SJSA1 (cell line): ENCODE measurements around the gene GRID1. TPM values are rescaled to one million over a fixed set of nuclear protein-coding genes. Genes with fewer than 3 reads are reported as not detected.
"Not testable (repeated sequence)": the region's sequence is repeated elsewhere in the genome, so short reads cannot be mapped to it uniquely, and the experiment has no call there.

Experiments
- DNase-seq, 2 experiments: peaks; one replicate each; pipeline ENCODE4 v3.0.0-alpha.2; 2015 to 2020; ENCODE audit warnings: low spot score in 2 of 2, low read depth in 1 of 2
- H3K27ac ChIP-seq: fragments of 250-450 bp; sonication (Bioruptor Pico); 2 replicates; pipeline ENCODE4 v1.5.1; 2020; ENCODE audit warnings: mild to moderate bottlenecking, moderate library complexity
- H3K27me3 ChIP-seq: fragments of 250-450 bp; sonication (Bioruptor Pico); replicated peaks from 2 replicates; pipeline ENCODE4 v1.5.1; 2020; ENCODE audit warnings: mild to moderate bottlenecking, moderate library complexity
- H3K36me3 ChIP-seq: fragments of 250-450 bp; sonication (Bioruptor Pico); 2 replicates; pipeline ENCODE4 v1.5.1; 2020; ENCODE audit warnings: mild to moderate bottlenecking
- H3K4me1 ChIP-seq: fragments of 250-450 bp; sonication (Bioruptor Pico); replicated peaks from 2 replicates; pipeline ENCODE4 v1.6.1; 2021; ENCODE audit warnings: mild to moderate bottlenecking
- H3K4me3 ChIP-seq: fragments of 250-450 bp; sonication (Bioruptor Pico); 2 replicates; pipeline ENCODE4 v1.5.1; 2020; ENCODE audit warnings: mild to moderate bottlenecking
- H3K9me3 ChIP-seq: fragments of 250-450 bp; sonication (Bioruptor Pico); replicated peaks from 2 replicates; pipeline ENCODE4 v1.5.1; 2020; ENCODE audit warnings: mild to moderate bottlenecking
- total RNA-seq: library from RNA; depleted of rRNA; stranded (reverse); fragments of >200 nt; shearing (Covaris generic); gene quantifications from 2 replicates; pipeline ENCODE4 v1.2.3, GENCODE V29; 2014

Gene GRID1
- total RNA-seq, 1 experiment from 2014 or later = 0.05 TPM

DNA sequence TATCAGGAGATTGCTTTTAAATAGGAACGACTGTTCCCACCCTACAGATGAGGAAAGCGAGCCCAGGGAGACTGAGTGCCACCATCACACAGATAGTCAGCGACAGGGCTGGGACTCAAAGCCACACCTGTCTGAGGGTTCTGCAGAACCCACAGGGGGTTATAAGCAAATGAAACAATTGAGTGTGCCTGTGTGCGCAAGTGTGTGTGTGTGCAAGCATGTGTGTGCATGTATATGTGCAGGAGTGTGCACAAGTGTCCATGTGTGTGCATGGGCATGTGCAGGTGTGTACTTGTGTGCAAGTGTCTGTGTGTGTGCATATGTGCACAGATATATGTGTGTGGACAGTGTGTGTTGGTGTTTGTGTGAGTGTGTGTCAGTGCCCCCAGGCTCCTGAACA is 280.2 kb downstream of the GRID1 start:
- Histone ChIP-seq H3K4me3 (no peak overlapping the region), H3K9me3 (no peaks in the 10 kb centered on the region), H3K4me1 (no peaks in the 10 kb centered on the region), H3K36me3 (no peaks in the 10 kb centered on the region), H3K27me3 (no peaks in the 10 kb centered on the region; the same call in 1 of the 2 replicates), H3K27ac (no peak overlapping the region)
- DNase-seq = peak in 1 of 2 experiments; percentile 22

DNA sequence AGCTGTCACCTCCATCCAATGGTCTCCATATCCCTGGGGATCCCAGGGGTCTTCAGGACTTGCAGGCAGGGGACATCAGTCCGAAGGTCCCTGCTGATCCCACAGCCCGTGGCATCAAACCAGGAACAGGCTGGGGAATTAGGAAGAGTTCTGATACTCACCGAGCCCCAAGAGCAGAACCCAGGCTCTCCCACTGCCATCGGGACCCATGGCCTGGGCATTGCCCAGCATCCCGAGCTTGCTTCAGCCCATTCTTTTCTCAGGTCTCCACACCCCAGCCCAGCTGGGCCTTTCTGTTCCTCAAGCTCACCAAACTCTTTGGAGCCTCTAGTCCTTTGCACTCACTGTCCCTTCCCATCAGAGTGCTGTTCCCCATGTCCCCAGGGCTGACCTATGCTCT is 280.9 kb downstream of the GRID1 start:
- Histone ChIP-seq H3K9me3 (no peaks in the 10 kb centered on the region), H3K27me3 (no peaks in the 10 kb centered on the region; the same call in 1 of the 2 replicates), H3K4me1 (no peaks in the 10 kb centered on the region), H3K27ac (no peak overlapping the region), H3K4me3 (no peak overlapping the region), H3K36me3 (no peaks in the 10 kb centered on the region)
- DNase-seq = no peak

- Histone ChIP-seq H3K4me1 (no peaks in the 10 kb centered on the region), H3K4me3 (no peak overlapping the region), H3K27ac (no peak overlapping the region), H3K27me3 (no peaks in the 10 kb centered on the region; the same call in 1 of the 2 replicates), H3K9me3 (no peaks in the 10 kb centered on the region), H3K36me3 (no peaks in the 10 kb centered on the region)
- DNase-seq = no peak
Observed at GRCh38 chr10:86085136-86085535, 281.5 kb downstream of the GRID1 start.

GRCh38 chr10:86084585-86084984 is 282.0 kb downstream of the GRID1 start:
- no peaks in the 10 kb centered on the region for H3K9me3 ChIP-seq
- no peak overlapping the region for H3K4me3 ChIP-seq
- no peak for DNase-seq
- no peaks in the 10 kb centered on the region for H3K36me3 ChIP-seq
- H3K27ac ChIP-seq = no peak overlapping the region
- no peaks in the 10 kb centered on the region; the same call in 1 of the 2 replicates for H3K27me3 ChIP-seq
- H3K4me1 ChIP-seq = no peaks in the 10 kb centered on the region

DNA sequence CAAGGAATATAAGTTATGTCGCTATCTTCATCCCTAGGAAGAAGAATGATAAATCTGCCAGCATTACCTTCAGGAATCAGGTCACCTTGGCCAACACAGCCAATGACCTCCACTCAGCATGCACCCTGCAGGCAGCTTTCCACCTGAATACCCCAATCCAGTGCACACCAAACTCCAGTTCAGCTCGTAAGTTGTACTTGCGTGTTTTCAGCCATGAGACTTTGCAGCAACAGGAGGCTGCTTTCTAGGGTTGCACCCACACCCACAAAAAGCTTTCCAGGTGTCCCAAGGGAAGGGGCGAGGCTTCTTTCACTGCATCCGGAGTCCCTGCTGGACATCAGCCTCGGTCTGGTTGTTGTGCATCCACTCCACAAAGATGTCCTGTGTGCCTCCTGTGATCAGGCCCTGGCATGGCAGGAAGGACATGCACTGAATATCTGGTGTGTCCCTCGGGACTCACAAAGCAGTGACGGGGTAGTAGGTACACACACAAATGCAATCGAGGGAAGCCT is 282.9 kb downstream of the GRID1 start:
- no peak overlapping the region for H3K27ac ChIP-seq
- H3K27me3 ChIP-seq = no peaks in the 10 kb centered on the region; the same call in 1 of the 2 replicates
- no peaks in the 10 kb centered on the region for H3K9me3 ChIP-seq
- DNase-seq = peak in 1 of 2 experiments; percentile 21
- H3K4me1 ChIP-seq = no peaks in the 10 kb centered on the region
- H3K4me3 ChIP-seq = no peak overlapping the region
- H3K36me3 ChIP-seq = no peaks in the 10 kb centered on the region

DNA sequence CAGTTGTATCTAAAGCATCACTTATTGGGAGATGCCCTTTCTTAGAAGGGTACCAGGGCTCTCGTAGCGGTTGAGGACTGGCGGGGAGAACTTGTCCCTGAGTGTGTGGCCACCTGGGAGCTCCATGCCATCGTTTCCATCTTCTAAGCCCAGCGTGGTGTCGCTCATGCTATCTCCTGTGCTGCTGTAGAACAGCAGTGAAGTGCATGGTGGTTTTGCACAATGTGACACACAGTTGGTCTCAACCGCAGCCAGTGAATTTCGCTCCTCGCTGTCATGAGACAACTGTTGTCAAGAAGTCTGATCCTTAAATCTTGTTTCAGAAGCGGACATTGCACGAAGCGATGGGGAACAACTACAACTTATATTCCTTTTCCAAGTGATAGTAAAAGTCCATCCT is 283.4 kb downstream of the GRID1 start:
- DNase-seq = no peak
- Histone ChIP-seq H3K4me3 (no peak overlapping the region), H3K9me3 (no peaks in the 10 kb centered on the region), H3K27me3 (no peaks in the 10 kb centered on the region; the same call in 1 of the 2 replicates), H3K36me3 (no peaks in the 10 kb centered on the region), H3K27ac (no peak overlapping the region), H3K4me1 (no peaks in the 10 kb centered on the region)

GRCh38 chr10:86082556-86082955 is 284.0 kb downstream of the GRID1 start:
- no peaks in the 10 kb centered on the region for H3K9me3 ChIP-seq
- no peak overlapping the region for H3K27ac ChIP-seq
- H3K4me3 ChIP-seq = no peak overlapping the region
- no peak for DNase-seq
- H3K36me3 ChIP-seq = no peaks in the 10 kb centered on the region
- no peaks in the 10 kb centered on the region; the same call in 1 of the 2 replicates for H3K27me3 ChIP-seq
- no peaks in the 10 kb centered on the region for H3K4me1 ChIP-seq

DNA sequence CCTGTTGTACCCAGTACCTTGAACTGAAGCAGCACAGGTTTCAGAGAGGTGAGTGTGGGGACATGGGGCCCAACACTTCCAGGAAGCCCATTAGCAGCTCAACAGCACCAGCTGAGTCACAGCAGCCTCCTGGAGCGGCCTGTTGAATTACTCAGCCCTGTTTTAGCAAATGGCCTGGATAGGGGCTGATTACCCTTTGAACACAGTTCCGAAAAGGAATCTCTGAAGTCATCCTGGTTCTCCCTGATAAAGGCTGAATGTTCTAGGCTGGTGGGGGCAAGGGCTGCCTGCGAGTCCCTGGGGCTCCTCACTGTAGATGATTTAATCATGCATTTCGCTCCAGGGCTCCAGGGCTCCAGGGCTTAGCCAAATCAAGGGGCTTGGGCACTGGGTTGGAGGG is 287.5 kb downstream of the GRID1 start:
- no peaks in the 10 kb centered on the region for H3K9me3 ChIP-seq
- H3K36me3 ChIP-seq = no peaks in the 10 kb centered on the region
- no peaks in the 10 kb centered on the region for H3K4me1 ChIP-seq
- DNase-seq = peak in 1 of 2 experiments; percentile 28
- H3K27me3 ChIP-seq = no peaks in the 10 kb centered on the region
- no peak overlapping the region for H3K4me3 ChIP-seq
- no peak overlapping the region for H3K27ac ChIP-seq

GRCh38 chr10:86078639-86079035 is 288.0 kb downstream of the GRID1 start:
- Histone ChIP-seq H3K27me3 (no peaks in the 10 kb centered on the region), H3K36me3 (no peaks in the 10 kb centered on the region), H3K4me3 (no peak overlapping the region), H3K4me1 (no peaks in the 10 kb centered on the region), H3K9me3 (no peaks in the 10 kb centered on the region), H3K27ac (no peak overlapping the region)
- peak in 1 of 2 experiments; percentile 25 for DNase-seq

- DNase-seq = peak in 1 of 2 experiments; percentile 23
- Histone ChIP-seq H3K9me3 (no peaks in the 10 kb centered on the region), H3K4me1 (no peaks in the 10 kb centered on the region), H3K36me3 (no peaks in the 10 kb centered on the region), H3K4me3 (no peak overlapping the region), H3K27me3 (no peaks in the 10 kb centered on the region), H3K27ac (no peak overlapping the region)
Observed at GRCh38 chr10:86077871-86078638, 288.5 kb downstream of the GRID1 start.

DNA sequence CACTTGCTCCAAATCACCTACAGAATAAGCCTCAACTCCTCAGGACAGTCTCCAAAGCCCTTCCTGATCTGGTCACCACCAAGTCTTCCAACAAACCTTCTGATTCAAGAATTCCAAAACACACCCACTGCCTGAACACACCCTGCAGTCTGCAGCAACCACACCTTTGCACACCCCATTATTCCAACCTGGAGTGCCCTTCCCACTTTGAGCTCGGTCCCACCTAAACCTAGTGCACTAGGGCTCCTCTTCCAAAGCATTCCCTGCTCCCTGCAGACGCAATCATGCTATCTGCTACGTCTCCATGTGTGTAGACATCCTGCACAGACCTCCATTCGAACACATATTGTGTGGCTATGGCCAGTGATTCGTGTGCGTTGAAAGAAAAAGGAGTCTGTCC is 289.3 kb downstream of the GRID1 start:
- no peaks in the 10 kb centered on the region for H3K36me3 ChIP-seq
- H3K4me3 ChIP-seq = no peak overlapping the region
- no peaks in the 10 kb centered on the region for H3K4me1 ChIP-seq
- no peak for DNase-seq
- no peaks in the 10 kb centered on the region for H3K27me3 ChIP-seq
- no peaks in the 10 kb centered on the region for H3K9me3 ChIP-seq
- no peak overlapping the region for H3K27ac ChIP-seq

DNA sequence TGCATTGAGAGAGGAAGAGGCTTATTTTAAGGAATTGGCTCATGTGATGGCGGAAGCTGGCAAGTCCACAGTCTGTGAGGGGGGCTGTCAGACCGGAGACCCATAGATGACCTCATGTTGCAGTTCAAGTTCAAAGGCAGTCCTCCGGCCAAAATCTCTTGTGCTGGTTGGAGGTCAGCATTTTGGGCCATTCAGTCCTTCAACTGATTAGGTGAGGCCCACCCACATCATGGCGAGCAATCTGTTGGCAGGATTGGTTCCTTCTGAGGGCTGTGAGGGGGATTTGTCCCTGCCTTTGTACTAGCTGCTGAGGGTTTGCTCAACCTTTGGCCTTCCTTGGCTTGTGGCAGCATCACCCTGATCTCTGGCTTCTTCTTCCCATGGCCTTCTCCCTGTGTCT is 290.1 kb downstream of the GRID1 start:
- DNase-seq = peak in 1 of 2 experiments; percentile 25
- H3K27ac ChIP-seq, H3K4me1 ChIP-seq, H3K36me3 ChIP-seq, H3K9me3 ChIP-seq, H3K4me3 ChIP-seq, H3K27me3 ChIP-seq: not testable (repeated sequence)

GRCh38 chr10:86075512-86075911 is 291.1 kb downstream of the GRID1 start:
- no peak for DNase-seq
- no peak overlapping the region for H3K27ac ChIP-seq
- no peaks in the 10 kb centered on the region for H3K4me1 ChIP-seq
- H3K27me3 ChIP-seq = no peaks in the 10 kb centered on the region
- no peaks in the 10 kb centered on the region for H3K9me3 ChIP-seq
- no peaks in the 10 kb centered on the region for H3K36me3 ChIP-seq
- no peak overlapping the region for H3K4me3 ChIP-seq

- no peaks in the 10 kb centered on the region for H3K4me1 ChIP-seq
- DNase-seq = no peak
- no peaks in the 10 kb centered on the region for H3K9me3 ChIP-seq
- H3K27ac ChIP-seq = no peak overlapping the region
- no peak overlapping the region for H3K4me3 ChIP-seq
- H3K27me3 ChIP-seq = no peaks in the 10 kb centered on the region
- H3K36me3 ChIP-seq = no peaks in the 10 kb centered on the region
Observed at GRCh38 chr10:86074294-86074693, 292.3 kb downstream of the GRID1 start.
